HepG2 (cell line): ENCODE results near the gene GNB4.

Experiments used
- ARID3A ChIP-seq: IDR thresholded peaks from 2 replicates; pipeline ENCODE4 v1.6.1; 2012; ENCODE audit warnings: low read depth, low read length, improper control_type of control experiment
- MAFK ChIP-seq, 2 experiments: IDR thresholded peaks in 1 of 2; conservative IDR thresholded peaks in 1 of 2; 2 replicates each; pipeline ENCODE4 v1.6.1; 2011; ENCODE audit warnings: improper control_type of control experiment in 2 of 2, low read length in 2 of 2
- RAD21 ChIP-seq: fragments of 450-650 bp; formaldehyde crosslinking; IDR thresholded peaks from 2 replicates; pipeline ENCODE4 v1.5.0; 2020; ENCODE audit warnings: mild to moderate bottlenecking
- YY1 ChIP-seq: IDR thresholded peaks from 2 replicates; pipeline ENCODE4 v1.6.1; 2011; ENCODE audit warnings: low read length, low read depth, moderate library complexity, mild to moderate bottlenecking; ENCODE audit not compliant: insufficient read depth, insufficient replicate concordance
- ZNF772 ChIP-seq: sonication (generic); formaldehyde crosslinking; IDR thresholded peaks from 2 replicates; pipeline ENCODE4 v1.5.0; 2020; ENCODE audit warnings: mild to moderate bottlenecking, missing genetic modification reagents
- TF ChIP-seq, protein P1 (sequence below): sonication (generic); formaldehyde crosslinking; IDR thresholded peaks from 2 replicates; pipeline ENCODE4 v1.8.1; 2023; ENCODE audit warnings: mild to moderate bottlenecking, inconsistent platforms, moderate library complexity, missing genetic modification reagents, borderline replicate concordance
- TF ChIP-seq, protein P2 (sequence below): sonication (generic); formaldehyde crosslinking; IDR thresholded peaks from 2 replicates; pipeline ENCODE4 v1.5.0; 2020; ENCODE audit warnings: mild to moderate bottlenecking, missing genetic modification reagents, moderate library complexity

- TF ChIP-seq, protein P1, sequence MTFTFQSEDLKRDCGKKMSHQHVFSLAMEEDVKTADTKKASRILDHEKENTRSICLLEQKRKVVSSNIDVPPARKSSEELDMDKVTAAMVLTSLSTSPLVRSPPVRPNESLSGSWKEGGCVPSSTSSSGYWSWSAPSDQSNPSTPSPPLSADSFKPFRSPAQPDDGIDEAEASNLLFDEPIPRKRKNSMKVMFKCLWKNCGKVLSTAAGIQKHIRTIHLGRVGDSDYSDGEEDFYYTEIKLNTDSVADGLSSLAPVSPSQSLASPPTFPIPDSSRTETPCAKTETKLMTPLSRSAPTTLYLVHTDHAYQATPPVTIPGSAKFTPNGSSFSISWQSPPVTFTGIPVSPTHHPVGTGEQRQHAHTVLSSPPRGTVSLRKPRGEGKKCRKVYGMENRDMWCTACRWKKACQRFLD, result no peak
- TF ChIP-seq MAFK (conservative IDR thresholded peaks at IDR 0.05 in 1 of 2, IDR thresholded peaks at IDR 0.05 in 1 of 2; ENCODE audit: low read length in 2 of 2) (no peak), RAD21 (CRISPR knock-in tag) (no peak), ARID3A (no peak), ZNF772 (CRISPR knock-in tag) (no peak), YY1 (no peak)
- TF ChIP-seq, protein P2, sequence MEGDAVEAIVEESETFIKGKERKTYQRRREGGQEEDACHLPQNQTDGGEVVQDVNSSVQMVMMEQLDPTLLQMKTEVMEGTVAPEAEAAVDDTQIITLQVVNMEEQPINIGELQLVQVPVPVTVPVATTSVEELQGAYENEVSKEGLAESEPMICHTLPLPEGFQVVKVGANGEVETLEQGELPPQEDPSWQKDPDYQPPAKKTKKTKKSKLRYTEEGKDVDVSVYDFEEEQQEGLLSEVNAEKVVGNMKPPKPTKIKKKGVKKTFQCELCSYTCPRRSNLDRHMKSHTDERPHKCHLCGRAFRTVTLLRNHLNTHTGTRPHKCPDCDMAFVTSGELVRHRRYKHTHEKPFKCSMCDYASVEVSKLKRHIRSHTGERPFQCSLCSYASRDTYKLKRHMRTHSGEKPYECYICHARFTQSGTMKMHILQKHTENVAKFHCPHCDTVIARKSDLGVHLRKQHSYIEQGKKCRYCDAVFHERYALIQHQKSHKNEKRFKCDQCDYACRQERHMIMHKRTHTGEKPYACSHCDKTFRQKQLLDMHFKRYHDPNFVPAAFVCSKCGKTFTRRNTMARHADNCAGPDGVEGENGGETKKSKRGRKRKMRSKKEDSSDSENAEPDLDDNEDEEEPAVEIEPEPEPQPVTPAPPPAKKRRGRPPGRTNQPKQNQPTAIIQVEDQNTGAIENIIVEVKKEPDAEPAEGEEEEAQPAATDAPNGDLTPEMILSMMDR, result no peak
These were observed 23.2 kb upstream of the GNB4 start for GRCh38 chr3:179474480-179474879.
